RWPE2 (cell line): ENCODE results near the gene MGMT.

Experiments used
- ATAC-seq: fragments of 200-7000 bp; cut with Tn5 transposase; 3 replicates; pipeline ENCODE4 v1.9.1; 2021; ENCODE audit warnings: low read depth
- DNase-seq: peaks from one replicate; pipeline ENCODE4 v3.0.0-alpha.2; 2020; ENCODE audit warnings: low spot score
- H3K27ac ChIP-seq: fragments of 450-650 bp; 2 replicates; pipeline ENCODE4 v1.5.1; 2017; ENCODE audit warnings: mild to moderate bottlenecking; ENCODE audit not compliant: poor library complexity, severe bottlenecking
- H3K27me3 ChIP-seq: fragments of 250-450 bp; sonication (Bioruptor Pico); 2 replicates; pipeline ENCODE4 v1.5.1; 2021; ENCODE audit warnings: mild to moderate bottlenecking, moderate library complexity; ENCODE audit not compliant: insufficient read depth, poor library complexity, severe bottlenecking
- H3K36me3 ChIP-seq: fragments of 250-450 bp; sonication (Bioruptor Pico); 2 replicates; pipeline ENCODE4 v1.5.1; 2020; ENCODE audit warnings: low read depth, mild to moderate bottlenecking, moderate library complexity
- H3K4me1 ChIP-seq: fragments of 250-450 bp; sonication (Bioruptor Pico); 2 replicates; pipeline ENCODE4 v1.5.1; 2021; ENCODE audit warnings: mild to moderate bottlenecking, moderate library complexity; ENCODE audit not compliant: insufficient read depth, poor library complexity, severe bottlenecking
- H3K4me3 ChIP-seq: fragments of 250-450 bp; sonication (Bioruptor Pico); 2 replicates; pipeline ENCODE4 v1.5.1; 2021; ENCODE audit warnings: mild to moderate bottlenecking, moderate library complexity; ENCODE audit not compliant: severe bottlenecking
- H3K9me3 ChIP-seq: fragments of 250-450 bp; sonication (Bioruptor Pico); 2 replicates; pipeline ENCODE4 v1.5.1; 2021; ENCODE audit warnings: mild to moderate bottlenecking, moderate library complexity; ENCODE audit not compliant: severe bottlenecking
- TF ChIP-seq, protein P1 (sequence below): fragments of 450-650 bp; IDR thresholded peaks from one replicate; pipeline ENCODE4 v1.5.1; 2017; ENCODE audit warnings: mild to moderate bottlenecking, moderate library complexity; ENCODE audit not compliant: poor library complexity, severe bottlenecking

The MGMT gene

DNA sequence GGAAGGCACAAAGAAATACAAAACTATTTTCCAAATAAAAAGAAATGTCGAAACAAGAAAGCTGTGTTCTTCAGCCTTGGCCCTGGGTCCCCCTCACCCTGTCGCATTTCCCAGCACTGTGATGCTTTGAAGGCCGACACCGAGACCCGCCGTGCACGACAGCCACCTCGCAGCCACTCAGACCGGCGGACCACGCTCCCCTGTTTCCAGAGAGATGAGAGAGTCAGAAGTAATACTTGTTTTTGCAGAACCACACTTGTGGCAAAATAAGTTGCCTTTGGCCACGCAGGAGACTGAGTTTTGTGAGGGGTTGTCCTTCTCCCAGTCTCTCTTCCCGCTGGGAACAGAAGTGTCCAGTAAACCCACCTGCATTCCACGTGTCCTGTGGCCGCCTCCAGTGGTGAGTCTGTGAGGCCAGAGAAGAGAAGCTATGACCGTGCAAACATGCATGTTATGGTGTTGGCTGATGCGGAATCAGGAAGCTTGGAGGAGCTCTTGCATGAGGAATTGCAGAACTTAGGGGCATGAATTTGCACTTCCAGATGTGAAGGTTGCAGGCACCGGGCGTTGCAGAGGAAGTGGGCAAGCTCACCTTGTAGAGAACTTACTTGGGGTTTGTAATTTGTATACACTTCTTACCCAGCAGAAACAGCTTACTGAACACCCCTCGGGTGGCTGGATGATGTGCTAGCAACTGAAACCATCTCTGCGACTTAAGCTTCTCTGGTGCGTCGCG is 302.5 kb downstream of the MGMT start:
- H3K27me3 ChIP-seq = no peaks in the 10 kb centered on the region
- no peaks in the 10 kb centered on the region for H3K4me1 ChIP-seq
- TF ChIP-seq, protein P1, sequence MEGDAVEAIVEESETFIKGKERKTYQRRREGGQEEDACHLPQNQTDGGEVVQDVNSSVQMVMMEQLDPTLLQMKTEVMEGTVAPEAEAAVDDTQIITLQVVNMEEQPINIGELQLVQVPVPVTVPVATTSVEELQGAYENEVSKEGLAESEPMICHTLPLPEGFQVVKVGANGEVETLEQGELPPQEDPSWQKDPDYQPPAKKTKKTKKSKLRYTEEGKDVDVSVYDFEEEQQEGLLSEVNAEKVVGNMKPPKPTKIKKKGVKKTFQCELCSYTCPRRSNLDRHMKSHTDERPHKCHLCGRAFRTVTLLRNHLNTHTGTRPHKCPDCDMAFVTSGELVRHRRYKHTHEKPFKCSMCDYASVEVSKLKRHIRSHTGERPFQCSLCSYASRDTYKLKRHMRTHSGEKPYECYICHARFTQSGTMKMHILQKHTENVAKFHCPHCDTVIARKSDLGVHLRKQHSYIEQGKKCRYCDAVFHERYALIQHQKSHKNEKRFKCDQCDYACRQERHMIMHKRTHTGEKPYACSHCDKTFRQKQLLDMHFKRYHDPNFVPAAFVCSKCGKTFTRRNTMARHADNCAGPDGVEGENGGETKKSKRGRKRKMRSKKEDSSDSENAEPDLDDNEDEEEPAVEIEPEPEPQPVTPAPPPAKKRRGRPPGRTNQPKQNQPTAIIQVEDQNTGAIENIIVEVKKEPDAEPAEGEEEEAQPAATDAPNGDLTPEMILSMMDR = no peak
- no peak overlapping the region for H3K4me3 ChIP-seq
- no peak overlapping the region for H3K27ac ChIP-seq
- H3K9me3 ChIP-seq = no peaks in the 10 kb centered on the region
- no peak for DNase-seq
- no peak for ATAC-seq
- H3K36me3 ChIP-seq = no peaks in the 10 kb centered on the region

DNA sequence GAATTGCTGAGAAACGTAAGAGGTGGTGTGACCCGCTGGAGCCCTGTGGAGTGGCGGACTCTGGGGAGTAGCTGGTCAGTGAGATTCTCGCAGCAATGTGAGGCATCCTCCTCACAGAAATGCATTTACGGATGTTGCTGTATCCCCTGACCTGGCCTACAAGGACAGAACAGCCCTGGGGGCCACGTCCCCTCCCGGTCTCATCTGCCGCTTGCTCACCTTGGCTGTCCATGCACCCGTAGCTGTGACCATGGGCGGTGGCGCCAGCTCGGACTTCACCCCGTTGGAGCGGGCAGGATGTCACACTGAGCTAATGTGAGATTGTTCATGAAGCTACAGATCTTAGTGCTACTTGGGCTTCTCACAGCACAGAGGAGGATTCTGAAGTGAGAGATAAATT is 303.2 kb downstream of the MGMT start:
- H3K36me3 ChIP-seq = no peaks in the 10 kb centered on the region
- no peak for DNase-seq

DNA sequence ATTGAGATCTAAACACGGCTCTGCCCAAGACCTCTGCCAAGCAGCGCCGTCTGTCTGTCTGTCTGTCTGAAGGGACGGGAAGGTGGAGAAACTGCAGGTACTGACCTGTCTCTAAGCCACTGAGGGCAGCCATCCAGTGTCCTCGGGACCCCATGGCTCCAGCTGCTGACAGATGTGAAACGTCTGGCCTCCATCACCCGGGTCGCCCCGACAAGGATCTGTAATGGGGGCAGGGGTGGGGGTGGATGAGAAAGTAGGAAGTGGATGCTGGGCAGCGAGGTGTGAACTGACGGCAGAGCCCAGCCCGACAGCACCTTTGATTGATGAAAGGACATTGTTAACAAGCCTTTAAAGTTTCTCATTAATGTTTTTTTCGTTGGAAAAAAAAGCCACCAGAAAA is 304.0 kb downstream of the MGMT start:
- H3K4me3 ChIP-seq = no peak overlapping the region
- ATAC-seq (no peak), DNase-seq (no peak)
- H3K27me3 ChIP-seq = no peaks in the 10 kb centered on the region
- H3K36me3 ChIP-seq = no peaks in the 10 kb centered on the region
- H3K9me3 ChIP-seq = no peaks in the 10 kb centered on the region
- H3K27ac ChIP-seq = no peak overlapping the region
- H3K4me1 ChIP-seq = no peaks in the 10 kb centered on the region
- TF ChIP-seq, protein P1 = no peak

More for the DNA sequence above, 303.2 kb downstream of the MGMT start:
- Histone ChIP-seq H3K9me3 (no peaks in the 10 kb centered on the region), H3K4me3 (no peak overlapping the region), H3K27ac (no peak overlapping the region), H3K4me1 (no peaks in the 10 kb centered on the region), H3K27me3 (no peaks in the 10 kb centered on the region)
- no peak for ATAC-seq
- TF ChIP-seq, protein P1 = no peak

DNA sequence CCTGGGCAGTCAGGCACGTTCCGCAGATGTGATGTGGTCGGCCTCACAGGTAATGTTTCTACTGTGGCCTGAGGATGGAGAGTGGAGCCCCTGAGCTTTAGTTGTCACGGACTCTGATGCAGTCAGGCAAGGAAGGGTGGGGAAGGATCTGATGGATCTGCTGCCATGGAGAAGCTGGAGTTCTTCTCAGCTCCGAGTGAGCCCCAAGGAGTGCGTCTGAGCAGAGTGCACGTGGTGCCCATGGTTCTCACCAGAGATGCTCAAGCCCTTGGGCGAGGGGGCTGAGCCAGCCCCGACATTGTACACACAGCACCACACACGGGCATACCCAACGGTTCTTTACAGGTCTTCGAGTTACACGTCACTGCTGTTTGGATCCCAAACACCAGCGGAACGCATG is 304.5 kb downstream of the MGMT start:
- no peak overlapping the region for H3K4me3 ChIP-seq
- no peak overlapping the region for H3K27ac ChIP-seq
- no peaks in the 10 kb centered on the region for H3K27me3 ChIP-seq
- no peaks in the 10 kb centered on the region for H3K36me3 ChIP-seq
- ATAC-seq (no peak), DNase-seq (no peak)
- H3K4me1 ChIP-seq = no peaks in the 10 kb centered on the region
- no peaks in the 10 kb centered on the region for H3K9me3 ChIP-seq
- TF ChIP-seq, protein P1 = no peak

DNA sequence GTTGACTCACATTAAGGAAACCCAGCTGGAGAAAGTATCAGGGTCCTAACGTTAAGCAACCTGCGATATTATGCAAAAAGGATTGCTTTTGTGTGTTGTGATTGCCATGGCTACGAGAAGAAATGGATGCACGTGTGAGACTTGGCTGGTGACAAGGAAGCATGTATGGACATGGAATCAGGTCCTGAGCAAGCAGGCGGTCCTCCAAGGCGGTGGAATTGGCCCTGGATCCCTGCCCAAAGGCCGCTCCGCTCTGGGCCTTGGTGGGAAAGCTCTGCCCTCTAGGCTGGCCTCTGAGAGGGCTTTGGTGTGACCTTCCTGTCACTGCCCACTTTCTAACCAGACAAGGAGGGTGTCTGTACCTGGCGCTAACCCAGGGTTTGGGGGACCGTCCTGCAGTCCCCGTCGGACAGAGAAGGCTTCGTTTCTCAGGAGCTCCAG is 305.0 kb downstream of the MGMT start:
- DNase-seq (no peak), ATAC-seq (no peak)
- no peak overlapping the region for H3K27ac ChIP-seq
- no peaks in the 10 kb centered on the region for H3K36me3 ChIP-seq
- H3K4me1 ChIP-seq = no peaks in the 10 kb centered on the region
- H3K9me3 ChIP-seq = no peaks in the 10 kb centered on the region
- no peak overlapping the region for H3K4me3 ChIP-seq
- TF ChIP-seq, protein P1 = no peak
- H3K27me3 ChIP-seq = no peaks in the 10 kb centered on the region
